PC-3 (cell line): Measurements from ENCODE around the gene EWSR1. TPM values are rescaled to one million over a fixed set of nuclear protein-coding genes. Genes with fewer than 3 reads are reported as not detected.
A peak's percentile ranks its signal among the peaks of the same experiment; 100 is the strongest.

ENCODE experiments used
- ATAC-seq: fragments of 200-7000 bp; cut with Tn5 transposase; 2 replicates; pipeline ENCODE4 v1.9.1; 2020; ENCODE audit warnings: mild to moderate bottlenecking, moderate library complexity
- BruUV-seq: library from RNA; stranded (reverse); fragments of 400-500 nt; replicated peaks from 2 replicates; lab custom pipeline; 2021; lab: Mats Ljungman, UMichigan
- CTCF ChIA-PET: fragments of 300-600 bp; sonication (Branson Sonifier 250); formaldehyde crosslinking; loops from one replicate; lab custom pipeline; 2022; ENCODE audit warnings: antibody characterized with exemption; lab: Charles Lee
- POLR2A ChIA-PET: fragments of 300-600 bp; sonication (Branson Sonifier 250); formaldehyde crosslinking; loops from one replicate; lab custom pipeline; 2022; ENCODE audit warnings: antibody characterized with exemption; ENCODE audit not compliant: unreplicated experiment; lab: Charles Lee
- DNase-seq: peaks from one replicate; pipeline ENCODE4 v3.0.0-alpha.2; 2015
- H2AFZ ChIP-seq: fragments of 300-600 bp; sonication (generic); 2 replicates; pipeline ENCODE4 v1.6.0; 2016; ENCODE audit warnings: antibody characterized with exemption, low read length
- H3F3A ChIP-seq: fragments of 300-600 bp; sonication (generic); one replicate; pipeline ENCODE4 v1.6.0; 2017; ENCODE audit warnings: antibody characterized with exemption, low read length, control low read depth, mild to moderate bottlenecking; ENCODE audit not compliant: unreplicated experiment
- H3K27ac ChIP-seq: fragments of 300-600 bp; sonication (generic); 2 replicates; pipeline ENCODE4 v1.5.1; 2016; ENCODE audit warnings: mild to moderate bottlenecking, low read length
- H3K27me3 ChIP-seq: fragments of 300-600 bp; sonication (generic); 2 replicates; pipeline ENCODE4 v1.6.1; 2016; ENCODE audit warnings: low read length, mixed read lengths
- H3K36me3 ChIP-seq: fragments of 300-600 bp; sonication (generic); 2 replicates; pipeline ENCODE4 v1.6.1; 2016; ENCODE audit warnings: low read depth, mixed run types, low read length, mixed read lengths
- H3K4me1 ChIP-seq: fragments of 300-600 bp; sonication (generic); 2 replicates; pipeline ENCODE4 v1.5.1; 2016; ENCODE audit warnings: low read length; ENCODE audit not compliant: insufficient read depth
- H3K4me2 ChIP-seq: fragments of 300-600 bp; sonication (generic); 2 replicates; pipeline ENCODE4 v1.6.0; 2016; ENCODE audit warnings: low read length
- H3K4me3 ChIP-seq: fragments of 300-600 bp; sonication (generic); 2 replicates; pipeline ENCODE4 v1.5.1; 2016; ENCODE audit warnings: mild to moderate bottlenecking, low read length, mixed read lengths
- H3K79me2 ChIP-seq: fragments of 300-600 bp; sonication (generic); 2 replicates; pipeline ENCODE4 v1.6.1; 2017; ENCODE audit warnings: low read length, mixed read lengths
- H3K9ac ChIP-seq: fragments of 300-600 bp; sonication (generic); 2 replicates; pipeline ENCODE4 v1.6.0; 2016; ENCODE audit warnings: mild to moderate bottlenecking, low read length
- H3K9me2 ChIP-seq: fragments of 300-600 bp; sonication (generic); replicated peaks from 2 replicates; pipeline ENCODE4 v1.6.1; 2016; ENCODE audit warnings: mixed run types, low read length, mixed read lengths
- H3K9me3 ChIP-seq: fragments of 300-600 bp; sonication (generic); 2 replicates; pipeline ENCODE4 v1.6.1; 2016; ENCODE audit warnings: low read length, mixed read lengths
- H4K20me1 ChIP-seq: fragments of 300-600 bp; sonication (generic); 2 replicates; pipeline ENCODE4 v1.6.1; 2016; ENCODE audit warnings: low read length, mixed read lengths
- EZH2 ChIP-seq: fragments of 300-600 bp; sonication (generic); IDR thresholded peaks from one replicate; pipeline ENCODE4 v1.6.1; 2017; ENCODE audit warnings: antibody characterized with exemption, mild to moderate bottlenecking, low read length; ENCODE audit not compliant: unreplicated experiment
- EZH2phosphoT487 ChIP-seq: fragments of 300-600 bp; sonication (generic); IDR thresholded peaks from 2 replicates; pipeline ENCODE4 v1.6.1; 2018; ENCODE audit warnings: mild to moderate bottlenecking, antibody characterized with exemption, low read length, borderline replicate concordance
- intact Hi-C: fragments of 100-400 bp; cut with micrococcal nuclease; formaldehyde crosslinking; loops from 2 replicates; pipeline ENCODE4 v1.9.0; 2023
- total RNA-seq: library from RNA; depleted of rRNA; stranded (reverse); fragments of >200 nt; gene quantifications from 2 replicates; pipeline ENCODE4 v1.2.3, GENCODE V29; 2014
- TF ChIP-seq, protein P1 (sequence below): fragments of 300-600 bp; sonication (generic); conservative IDR thresholded peaks from 2 replicates; pipeline ENCODE4 v1.5.1; 2017; ENCODE audit warnings: antibody characterized with exemption, low read depth, mild to moderate bottlenecking, low read length

EWSR1 gene
- total RNA-seq, 1 experiment from 2014 or later = 288 TPM

DNA sequence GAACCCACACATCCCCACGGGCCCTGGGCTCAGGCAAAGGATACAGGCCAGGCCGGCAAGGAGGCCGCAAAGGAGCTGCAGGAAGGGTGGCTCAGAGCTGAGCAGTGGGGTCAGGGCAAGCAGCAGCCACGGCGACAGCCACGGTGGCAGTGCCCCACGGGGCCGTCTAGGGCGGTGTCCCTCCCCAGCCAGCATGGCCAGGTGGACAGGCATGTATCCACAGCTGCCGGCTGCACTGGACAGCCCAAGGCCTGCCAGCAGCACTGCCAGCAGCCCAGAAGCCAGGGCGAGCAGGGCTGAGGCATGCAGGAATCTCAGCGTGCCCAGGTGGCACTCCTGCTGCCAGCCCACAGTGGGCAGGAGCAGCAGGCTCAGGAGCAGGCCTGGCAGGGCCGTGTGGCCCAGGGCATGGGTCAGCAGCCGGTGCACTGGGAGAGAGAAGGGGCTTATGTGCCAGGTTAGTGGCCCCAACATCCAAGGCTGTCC lies 4.2 kb upstream of the EWSR1 start:
- no peaks in the 10 kb centered on the region; the same call in 1 of the 2 replicates for H3K36me3 ChIP-seq
- no peak overlapping the region for H3K4me3 ChIP-seq
- no peaks in the 10 kb centered on the region for H3K9me3 ChIP-seq
- TF ChIP-seq, protein P1, sequence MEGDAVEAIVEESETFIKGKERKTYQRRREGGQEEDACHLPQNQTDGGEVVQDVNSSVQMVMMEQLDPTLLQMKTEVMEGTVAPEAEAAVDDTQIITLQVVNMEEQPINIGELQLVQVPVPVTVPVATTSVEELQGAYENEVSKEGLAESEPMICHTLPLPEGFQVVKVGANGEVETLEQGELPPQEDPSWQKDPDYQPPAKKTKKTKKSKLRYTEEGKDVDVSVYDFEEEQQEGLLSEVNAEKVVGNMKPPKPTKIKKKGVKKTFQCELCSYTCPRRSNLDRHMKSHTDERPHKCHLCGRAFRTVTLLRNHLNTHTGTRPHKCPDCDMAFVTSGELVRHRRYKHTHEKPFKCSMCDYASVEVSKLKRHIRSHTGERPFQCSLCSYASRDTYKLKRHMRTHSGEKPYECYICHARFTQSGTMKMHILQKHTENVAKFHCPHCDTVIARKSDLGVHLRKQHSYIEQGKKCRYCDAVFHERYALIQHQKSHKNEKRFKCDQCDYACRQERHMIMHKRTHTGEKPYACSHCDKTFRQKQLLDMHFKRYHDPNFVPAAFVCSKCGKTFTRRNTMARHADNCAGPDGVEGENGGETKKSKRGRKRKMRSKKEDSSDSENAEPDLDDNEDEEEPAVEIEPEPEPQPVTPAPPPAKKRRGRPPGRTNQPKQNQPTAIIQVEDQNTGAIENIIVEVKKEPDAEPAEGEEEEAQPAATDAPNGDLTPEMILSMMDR = no peak
- TF ChIP-seq EZH2phosphoT487 (no peak), EZH2 (no peak)
- no peak overlapping the region for H3K4me2 ChIP-seq
- intact Hi-C loops = no loop called here
- ATAC-seq (no peak), DNase-seq (no peak)
- H2AFZ ChIP-seq = no peak overlapping the region
- no peak overlapping the region for H3K9ac ChIP-seq
- H4K20me1 ChIP-seq = peaks cover 1% of the 10 kb centered on the region
- POLR2A ChIA-PET = no interaction called here
- no peak overlapping the region for H3K27ac ChIP-seq
- BruUV-seq = no TSS peak
- no peaks in the 10 kb centered on the region for H3K9me2 ChIP-seq
- peaks cover 30% of the 10 kb centered on the region for H3K79me2 ChIP-seq
- CTCF ChIA-PET = no interaction called here
- H3K27me3 ChIP-seq = no peaks in the 10 kb centered on the region
- no peaks in the 10 kb centered on the region for H3F3A ChIP-seq
- H3K4me1 ChIP-seq = peaks cover 10% of the 10 kb centered on the region; the same call in 1 of the 2 replicates

DNA sequence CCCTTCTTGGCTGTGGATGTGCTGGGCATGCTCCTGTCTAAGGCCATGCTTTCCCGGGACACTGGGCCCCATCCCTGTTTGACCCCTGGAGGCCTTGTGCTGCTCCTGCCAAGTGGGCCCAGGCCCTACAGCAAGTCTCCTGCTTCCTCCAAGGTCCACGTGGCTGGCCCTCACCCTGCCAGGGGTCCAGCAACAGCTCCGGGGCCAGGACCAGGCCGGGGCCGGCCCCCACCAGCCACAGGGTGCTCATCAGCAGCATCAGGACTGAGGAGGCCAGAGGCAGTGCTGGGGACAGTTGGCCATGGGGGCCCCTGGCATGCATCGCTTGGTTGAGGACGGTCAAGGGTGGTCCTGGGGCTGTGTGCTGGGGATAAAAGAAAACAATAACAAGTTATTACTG lies 2.8 kb upstream of the EWSR1 start:
- H3K4me3 ChIP-seq = no peak overlapping the region
- DNase-seq (no peak), ATAC-seq (no peak)
- no TSS peak for BruUV-seq
- TF ChIP-seq EZH2phosphoT487 = no peak
- TF ChIP-seq, protein P1 = no peak
- H3K4me2 ChIP-seq = no peak overlapping the region
- peaks cover 14% of the 10 kb centered on the region; the same call in 1 of the 2 replicates for H3K4me1 ChIP-seq
- H3K27me3 ChIP-seq = no peaks in the 10 kb centered on the region
- no peak overlapping the region for H2AFZ ChIP-seq
- POLR2A ChIA-PET = no interaction called here
- H3K79me2 ChIP-seq = peaks cover 45% of the 10 kb centered on the region
- H3K27ac ChIP-seq = no peak overlapping the region
- H3K9me3 ChIP-seq = no peaks in the 10 kb centered on the region
- peaks cover 16% of the 10 kb centered on the region for H4K20me1 ChIP-seq
- no peaks in the 10 kb centered on the region for H3F3A ChIP-seq
- intact Hi-C loops = no loop called here
- CTCF ChIA-PET = no interaction called here
- H3K9me2 ChIP-seq = no peaks in the 10 kb centered on the region
- H3K36me3 ChIP-seq = no peaks in the 10 kb centered on the region; the same call in 1 of the 2 replicates
- H3K9ac ChIP-seq = no peak overlapping the region

DNA sequence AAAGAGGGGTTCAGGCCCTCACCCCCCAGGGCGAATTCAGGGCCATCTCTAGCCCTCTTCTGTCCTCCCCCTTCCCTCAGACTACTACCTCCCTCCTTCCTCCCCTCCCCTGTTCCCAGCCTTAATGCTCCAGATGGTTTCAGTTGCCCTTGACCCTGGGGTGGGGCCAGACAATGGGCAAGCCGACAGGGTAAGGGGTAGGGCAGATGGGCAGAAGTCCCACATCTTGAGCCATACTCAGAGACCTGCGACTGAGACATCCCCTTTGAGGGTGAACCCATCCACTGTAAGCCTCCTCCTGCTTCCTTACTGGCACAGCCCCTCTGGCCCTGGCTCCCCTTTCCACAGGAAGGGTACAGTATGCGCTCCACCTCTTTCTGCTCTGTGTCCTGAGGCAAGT lies 2.1 kb upstream of the EWSR1 start:
- H3K4me2 ChIP-seq = peak overlapping the region; percentile 85
- intact Hi-C loops = no loop called here
- no peaks in the 10 kb centered on the region for H3K27me3 ChIP-seq
- TF ChIP-seq EZH2phosphoT487 (no peak), EZH2 (no peak)
- TF ChIP-seq, protein P1 = no peak
- peaks cover 3% of the 10 kb centered on the region; the same call in 1 of the 2 replicates for H3K36me3 ChIP-seq
- BruUV-seq = no TSS peak
- ChIA-PET CTCF (no interaction called here), POLR2A (no interaction called here)
- no peaks in the 10 kb centered on the region for H3F3A ChIP-seq
- peak overlapping the region; percentile 99; the same call in 1 of the 2 replicates for H3K4me3 ChIP-seq
- H3K4me1 ChIP-seq = peaks cover 19% of the 10 kb centered on the region
- H3K79me2 ChIP-seq = peaks cover 51% of the 10 kb centered on the region
- DNase-seq (no peak), ATAC-seq (no peak)
- H2AFZ ChIP-seq = no peak overlapping the region
- H3K27ac ChIP-seq = no peak overlapping the region
- H3K9me2 ChIP-seq = no peaks in the 10 kb centered on the region
- H4K20me1 ChIP-seq = peaks cover 22% of the 10 kb centered on the region
- no peak overlapping the region for H3K9ac ChIP-seq
- no peaks in the 10 kb centered on the region for H3K9me3 ChIP-seq
